ENCODE results near the gene MZT2B. TPM values are rescaled to one million over a fixed set of nuclear protein-coding genes. Genes with fewer than 3 reads are reported as not detected.
A peak's percentile ranks its signal among the peaks of the same experiment; 100 is the strongest.
"Not testable (repeated sequence)": the region's sequence is repeated elsewhere in the genome, so short reads cannot be mapped to it uniquely, and the experiment has no call there.

MZT2B gene
- total RNA-seq, 1 experiment from 2014 or later, result 198 TPM

DNA sequence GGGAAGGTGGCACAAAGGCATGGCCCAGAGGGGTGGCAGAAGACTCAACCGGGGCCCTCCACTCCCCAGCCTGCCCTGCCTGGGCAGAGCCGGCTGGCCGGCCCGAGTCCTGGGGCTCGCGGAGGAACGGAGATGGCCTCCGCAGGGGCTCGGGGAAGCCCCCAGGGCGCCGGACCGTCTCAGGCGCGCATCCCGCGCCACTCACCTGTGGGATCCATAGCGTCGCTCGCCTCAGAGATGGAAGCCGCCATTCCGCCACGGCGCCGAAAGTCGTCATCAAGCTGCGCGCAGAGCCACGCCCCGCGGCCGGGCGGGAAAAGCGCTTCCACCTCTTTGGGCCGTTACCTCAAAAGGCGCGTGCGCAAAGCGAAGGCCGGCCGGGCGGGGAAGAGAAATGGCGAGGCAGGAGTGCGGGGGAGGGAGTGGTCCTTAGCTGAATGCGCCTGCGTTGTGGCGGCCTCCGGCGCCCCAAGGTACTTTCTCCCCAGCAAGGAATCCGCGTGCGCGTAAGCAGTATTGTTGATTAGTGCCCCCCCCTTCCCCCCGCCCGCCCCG lies 660 bp upstream of the MZT2B start, which contains the start of gene SMPD4:
TSS of gene SMPD4 (minus strand) at position 278 of the 555 bp plus-strand sequence. CDS start 5,010 bp downstream, outside the sequence.
- H3K9me3 ChIP-seq (ENCODE audit: control insufficient read depth, low read depth, low read length), result no peaks in the 10 kb centered on the region
- no peak within 1 kb of the TSS for H2BK20ac ChIP-seq (ENCODE audit: low read depth, low read length, poor library complexity, severe bottlenecking)
- no peaks in the 10 kb centered on the region for H3K79me1 ChIP-seq (ENCODE audit: insufficient read depth, low read depth, low read length, poor library complexity, severe bottlenecking)
- peak within 1 kb of the TSS; percentile 70 for H3K4me2 ChIP-seq (ENCODE audit: insufficient read depth, insufficient read length, low read length)
- H3K23me2 ChIP-seq (ENCODE audit: insufficient read length, low read depth, low read length, poor library complexity, severe bottlenecking), result no peaks in the 10 kb centered on the region
- Mint-ChIP-seq H3K36me3 (ENCODE audit: insufficient read depth in 1 of 3, low read depth in 3 of 3) (peaks cover 6 to 22% (median 10%) of the 10 kb centered on the region in 3 experiments; a peak in 6 of 7 replicates), H3K9me3 (no peaks in the 10 kb centered on the region), H3K4me1 (peaks cover 4 to 13% of the 10 kb centered on the region in 2 experiments; a peak in 3 of 4 replicates), H3K27me3 (ENCODE audit: low read depth) (no peaks in the 10 kb centered on the region), H3K4me3 (peak within 1 kb of the TSS; percentile 97 to 99), H3K27ac (peak within 1 kb of the TSS; percentile 96 to 98 (median 98))
- H3K56ac ChIP-seq (ENCODE audit: insufficient read length, low read depth, low read length), result no peak within 1 kb of the TSS
- peak within 1 kb of the TSS; percentile 97 for H3K9ac ChIP-seq (ENCODE audit: extremely low read depth, insufficient read length, low read length)
- H3K23ac ChIP-seq (ENCODE audit: insufficient read length, low read depth, low read length), result no peak within 1 kb of the TSS
- no peaks in the 10 kb centered on the region for H3K4me1 ChIP-seq (ENCODE audit: insufficient read depth, low read length)
- H2AFZ ChIP-seq (ENCODE audit: low read length), result no peak within 1 kb of the TSS
- H3T11ph ChIP-seq (ENCODE audit: low read length), result no peak within 1 kb of the TSS
- H4K20me1 ChIP-seq (ENCODE audit: control insufficient read depth, insufficient read depth, insufficient read length), result no peaks in the 10 kb centered on the region
- no peak within 1 kb of the TSS for H2BK120ac ChIP-seq (ENCODE audit: low read depth, low read length, poor library complexity, severe bottlenecking)
- peak within 1 kb of the TSS; percentile 49 for H4K91ac ChIP-seq (ENCODE audit: insufficient read length, low read depth, low read length)
- 0 out of 2 replicates have a peak within 1 kb of the TSS, but pooled peaks have one; percentile 42 for H3K4ac ChIP-seq (ENCODE audit: low read depth, low read length)
- H4K5ac ChIP-seq (ENCODE audit: insufficient read length, low read depth, low read length), result no peak within 1 kb of the TSS
- H3K27ac ChIP-seq (ENCODE audit: insufficient read length, low read depth, low read length), result no peak within 1 kb of the TSS
- WGBS (ENCODE audit: extremely low coverage, insufficient read length, low lambda C conversion rate), result no CpG with 5 or more reads among the region's 55 CpGs
- H2BK12ac ChIP-seq (ENCODE audit: insufficient read length, low read depth, low read length), result no peak within 1 kb of the TSS
- no peak within 1 kb of the TSS for H2AK5ac ChIP-seq (ENCODE audit: insufficient read length, low read length)
- peak; percentile 94 for DNase-seq
- no peaks in the 10 kb centered on the region for H3K27me3 ChIP-seq (ENCODE audit: insufficient read depth, low read length)
- H2BK5ac ChIP-seq (ENCODE audit: insufficient read length, low read length), result no peak within 1 kb of the TSS
- H4K8ac ChIP-seq (replicated peaks; ENCODE audit: insufficient read length, low read depth, low read length), result no peak within 1 kb of the TSS
- H3K14ac ChIP-seq (ENCODE audit: insufficient read depth, low read length), result peak within 1 kb of the TSS; percentile 90
- peak within 1 kb of the TSS; percentile 86 for H3K18ac ChIP-seq (ENCODE audit: insufficient read length, low read depth, low read length)
- H2BK15ac ChIP-seq (ENCODE audit: low read depth, low read length), result no peak within 1 kb of the TSS
- TF ChIP-seq, protein P1, sequence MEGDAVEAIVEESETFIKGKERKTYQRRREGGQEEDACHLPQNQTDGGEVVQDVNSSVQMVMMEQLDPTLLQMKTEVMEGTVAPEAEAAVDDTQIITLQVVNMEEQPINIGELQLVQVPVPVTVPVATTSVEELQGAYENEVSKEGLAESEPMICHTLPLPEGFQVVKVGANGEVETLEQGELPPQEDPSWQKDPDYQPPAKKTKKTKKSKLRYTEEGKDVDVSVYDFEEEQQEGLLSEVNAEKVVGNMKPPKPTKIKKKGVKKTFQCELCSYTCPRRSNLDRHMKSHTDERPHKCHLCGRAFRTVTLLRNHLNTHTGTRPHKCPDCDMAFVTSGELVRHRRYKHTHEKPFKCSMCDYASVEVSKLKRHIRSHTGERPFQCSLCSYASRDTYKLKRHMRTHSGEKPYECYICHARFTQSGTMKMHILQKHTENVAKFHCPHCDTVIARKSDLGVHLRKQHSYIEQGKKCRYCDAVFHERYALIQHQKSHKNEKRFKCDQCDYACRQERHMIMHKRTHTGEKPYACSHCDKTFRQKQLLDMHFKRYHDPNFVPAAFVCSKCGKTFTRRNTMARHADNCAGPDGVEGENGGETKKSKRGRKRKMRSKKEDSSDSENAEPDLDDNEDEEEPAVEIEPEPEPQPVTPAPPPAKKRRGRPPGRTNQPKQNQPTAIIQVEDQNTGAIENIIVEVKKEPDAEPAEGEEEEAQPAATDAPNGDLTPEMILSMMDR (conservative IDR thresholded peaks at IDR 0.05), result no peak
- H3K79me2 ChIP-seq (ENCODE audit: insufficient read depth, low read length), result peaks cover 28% of the 10 kb centered on the region; the same call in 1 of the 2 replicates

DNA sequence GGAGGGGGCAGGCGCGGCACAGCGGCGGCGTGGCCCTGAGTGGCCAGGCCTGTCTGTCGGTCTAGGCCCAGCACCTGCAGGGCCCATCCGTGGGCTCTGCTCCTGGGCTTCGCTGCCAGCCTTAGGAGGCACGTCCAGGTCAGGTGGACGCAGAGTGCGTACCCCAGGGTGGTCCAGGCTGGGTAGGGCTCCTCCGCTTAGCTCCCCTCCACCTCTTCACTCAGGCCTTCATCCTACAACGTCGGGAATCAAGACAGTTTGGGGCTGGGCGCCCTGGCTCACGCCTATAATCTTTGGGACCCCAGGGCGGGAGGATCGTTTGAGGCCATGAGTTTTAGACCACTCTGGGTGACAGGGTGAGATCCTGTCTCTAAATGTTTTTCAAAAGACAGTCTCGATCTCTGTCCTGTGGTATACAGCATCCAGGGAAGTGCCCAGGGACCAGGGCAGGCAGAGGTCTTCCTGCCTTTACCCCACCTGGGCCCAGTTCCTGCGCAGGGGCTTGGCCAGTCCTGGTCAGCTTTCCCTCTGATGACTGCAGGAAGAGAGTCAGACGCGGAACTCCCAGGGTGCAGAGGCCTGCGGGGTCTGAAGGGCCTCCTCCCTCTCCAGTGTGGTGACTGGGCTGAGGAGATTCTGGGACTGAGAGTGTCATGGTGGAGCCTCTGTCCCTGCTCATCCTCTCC lies 907 bp downstream of the MZT2B start:
- H3K27me3 Mint-ChIP-seq (ENCODE audit: low read depth); H4K20me1 ChIP-seq (ENCODE audit: control insufficient read depth, insufficient read depth, insufficient read length): not testable (repeated sequence)
- no CpG with 5 or more reads among the region's 23 CpGs for WGBS (ENCODE audit: extremely low coverage, insufficient read length, low lambda C conversion rate)

More for the DNA sequence above, 907 bp downstream of the MZT2B start:
- H3K9ac ChIP-seq (ENCODE audit: extremely low read depth, insufficient read length, low read length), result peak overlapping the region; percentile 65
- not testable (repeated sequence) for H4K5ac ChIP-seq (ENCODE audit: insufficient read length, low read depth, low read length); H3K4ac ChIP-seq (ENCODE audit: low read depth, low read length); H2BK15ac ChIP-seq (ENCODE audit: low read depth, low read length); H4K91ac ChIP-seq (ENCODE audit: insufficient read length, low read depth, low read length); H4K8ac ChIP-seq (replicated peaks; ENCODE audit: insufficient read length, low read depth, low read length); H3K56ac ChIP-seq (ENCODE audit: insufficient read length, low read depth, low read length); DNase-seq; H2AFZ ChIP-seq (ENCODE audit: low read length); H2BK20ac ChIP-seq (ENCODE audit: low read depth, low read length, poor library complexity, severe bottlenecking); H3K23me2 ChIP-seq (ENCODE audit: insufficient read length, low read depth, low read length, poor library complexity, severe bottlenecking); H2BK120ac ChIP-seq (ENCODE audit: low read depth, low read length, poor library complexity, severe bottlenecking); H3K23ac ChIP-seq (ENCODE audit: insufficient read length, low read depth, low read length); H3K18ac ChIP-seq (ENCODE audit: insufficient read length, low read depth, low read length); H3K27ac Mint-ChIP-seq; H3K9me3 Mint-ChIP-seq; H3T11ph ChIP-seq (ENCODE audit: low read length); H3K27ac ChIP-seq (ENCODE audit: insufficient read length, low read depth, low read length); H2AK5ac ChIP-seq (ENCODE audit: insufficient read length, low read length); H3K79me1 ChIP-seq (ENCODE audit: insufficient read depth, low read depth, low read length, poor library complexity, severe bottlenecking); H2BK12ac ChIP-seq (ENCODE audit: insufficient read length, low read depth, low read length); H3K27me3 ChIP-seq (ENCODE audit: insufficient read depth, low read length); H3K14ac ChIP-seq (ENCODE audit: insufficient read depth, low read length); H3K9me3 ChIP-seq (ENCODE audit: control insufficient read depth, low read depth, low read length); H2BK5ac ChIP-seq (ENCODE audit: insufficient read length, low read length); H3K4me1 ChIP-seq (ENCODE audit: insufficient read depth, low read length)
- H3K4me1 Mint-ChIP-seq, result peaks cover 4 to 13% of the 10 kb centered on the region in 2 experiments; a peak in 3 of 4 replicates
- peaks cover 22% of the 10 kb centered on the region; the same call in 1 of the 2 replicates for H3K79me2 ChIP-seq (ENCODE audit: insufficient read depth, low read length)
- peak overlapping the region; percentile 68 to 79 for H3K4me3 Mint-ChIP-seq
- peaks cover 6 to 21% (median 9%) of the 10 kb centered on the region in 3 experiments; a peak in 6 of 7 replicates for H3K36me3 Mint-ChIP-seq (ENCODE audit: insufficient read depth in 1 of 3, low read depth in 3 of 3)
- peak overlapping the region; percentile 68 for H3K4me2 ChIP-seq (ENCODE audit: insufficient read depth, insufficient read length, low read length)

Data from H9 (cell line).